Heart right ventricle (tissue), 16 donors: ENCODE results near the gene OR2C3. TPM values are rescaled to one million over a fixed set of nuclear protein-coding genes. Genes with fewer than 3 reads are reported as not detected.

Experiments
- ATAC-seq, 8 donors: fragments of 200-7000 bp; cut with Tn5 transposase; one replicate each; pipeline ENCODE4 v1.9.1; 2020; ENCODE audit warnings: mild to moderate bottlenecking in 8 of 8, moderate library complexity in 8 of 8, moderate number of reproducible peaks in 1 of 8
- DNase-seq, 2 donors: peaks; one replicate each; pipeline ENCODE4 v3.0.0-alpha.2; 2020
- H3K27ac ChIP-seq, 10 donors: fragments of 200-600 bp; sonication (generic) in 2 of 10; one replicate each; pipeline versions ENCODE4 v1.5.0 to v1.8.0; 2020 to 2022; ENCODE audit warnings: mild to moderate bottlenecking in 3 of 10
- H3K27me3 ChIP-seq, 7 donors: fragments of 200-600 bp; one replicate each; pipeline ENCODE4 v1.8.0; 2021 to 2022; ENCODE audit warnings: mild to moderate bottlenecking in 2 of 7
- H3K36me3 ChIP-seq, 9 donors: fragments of 200-600 bp; sonication (generic) in 1 of 9; one replicate each; pipeline versions ENCODE4 v1.5.0 to v1.8.0; 2020 to 2022; ENCODE audit warnings: mild to moderate bottlenecking in 2 of 9
- H3K4me1 ChIP-seq, 9 donors: fragments of 200-600 bp; sonication (generic) in 1 of 9; one replicate each; pipeline versions ENCODE4 v1.5.0 to v1.8.0; 2020 to 2022; ENCODE audit warnings: mild to moderate bottlenecking in 4 of 9
- H3K4me3 ChIP-seq, 10 donors: fragments of 200-600 bp; sonication (generic) in 2 of 10; one replicate each; pipeline versions ENCODE4 v1.5.0 to v1.8.0; 2020 to 2022; ENCODE audit warnings: mild to moderate bottlenecking in 7 of 10, moderate library complexity in 2 of 10
- H3K9me3 ChIP-seq, 11 donors: fragments of 200-600 bp in 10 of 11; sonication (generic) in 2 of 11; one replicate each; pipeline versions ENCODE4 v1.5.0 to v1.8.0; 2013 to 2022; ENCODE audit warnings: mild to moderate bottlenecking in 2 of 11, control low read depth in 1 of 11, moderate library complexity in 1 of 11
- CTCF ChIP-seq, 9 donors: fragments of 200-600 bp; sonication (generic) in 2 of 9; IDR thresholded peaks; one replicate each; pipeline versions ENCODE4 v1.5.0 to v1.8.0; 2021 to 2022; ENCODE audit warnings: antibody characterized with exemption in 9 of 9, mild to moderate bottlenecking in 5 of 9, moderate library complexity in 1 of 9
- WGBS, 2 donors: extraction: QIAGEN DNeasy Blood & Tissue Kit; methylation state at CpG; one replicate each; pipeline ENCODE4 v1.1.7; 2013; ENCODE audit warnings: inconsistent platforms in 1 of 2; 5-methylcytosine and 5-hydroxymethylcytosine counted together
- intact Hi-C, 10 donors: fragments of 100-400 bp; cut with DNase I; formaldehyde crosslinking; loops; one replicate each; pipeline versions ENCODE4 v1.11.1 to v1.14.2; 2022
- polyA plus RNA-seq, 2 donors: library from polyadenylated mRNA; stranded (reverse); fragments of 200-250 nt; gene quantifications; one replicate each; pipeline ENCODE4 v1.2.3, GENCODE V29; 2013
- total RNA-seq, 10 donors: library from RNA; stranded (reverse); fragmentation: NEBNext Ultra II Directional in 3 of 10; extraction: Animal tissue kit (Norgen Biotek cat#: 25700) in 3 of 10; gene quantifications; one replicate each; pipeline versions ENCODE4 v1.2.1 to v1.2.4, GENCODE V29; 2021 to 2023
- donor health status: Arrhythmogenic right ventricular cardiomyopathy.
- donor health status: ischemic (EF 13 %, LVEDD 7.1; RV severe dilation, severe dysfunction).
- donor health status: healthy with polysubstance abuse.
- donor health status: DM: no; HTN: yes; CAD: no.
- donor health status: DM: no; HTN: no; CAD: no.
- donor health status: ischemic (EF 25% LVEDD 6.9; RV normal size, moderate dysfunction).
- donor health status: ischemic (EF 25% LVEDD 5.7; RV mildly dilated, moderate dysfunction).
- donor health status: healthy.
- donor health status: DM: yes; HTN: yes; CAD: no.
- donor health status: Ischemic cardiomyopathy.
- donor health status: ischemic (EF 35%, LVEDD 5.7; RV mildly dilated, moderate dysfunction).
- donor health status: nonischemic (EF 11% LVEDD 7.7; RV severe dilation, severe dysfunction).
- donor health status: DM: yes; HTN: yes; CAD: no.
- donor health status: PGD.
- donor health status: ischemic (EF 29% LVEDD 5.4; RV normal size, mild dysfunction).
- donor health status: nonischemic (EF 23%, LVEDD 6.1; RV moderate dilation, normal function).

Gene OR2C3
- total and polyA plus RNA-seq, 12 donors, result under 0.01 to 0.02 TPM; not detected in 10

- WGBS, 2 donors, result 65 to 70% methylated on average over 3 of the region's 3 CpGs
Measured at GRCh38 chr1:247535402-247535801, 838 bp downstream of the OR2C3 start.

GRCh38 chr1:247531937-247532336 is 4.3 kb downstream of the OR2C3 start:
- WGBS, 2 donors, result 90 to 94% methylated on average over 8 of the region's 8 CpGs
- no peaks in the 10 kb centered on the region for H3K9me3 ChIP-seq
- no peaks in the 10 kb centered on the region for H3K36me3 ChIP-seq
- H3K4me3 ChIP-seq, result no peak overlapping the region
- no peaks in the 10 kb centered on the region for H3K4me1 ChIP-seq
- ATAC-seq (no peak), DNase-seq (no peak)
- peaks cover 0 to 39% (median 16%) of the 10 kb centered on the region in 7 donors for H3K27me3 ChIP-seq
- no peak for TF ChIP-seq CTCF (IDR thresholded peaks at IDR 0.05)
- intact Hi-C loops, result no loop called here
- H3K27ac ChIP-seq, result no peak overlapping the region

More at GRCh38 chr1:247535402-247535801, 838 bp downstream of the OR2C3 start:
- DNase-seq (no peak), ATAC-seq (no peak)
- intact Hi-C loops, result no loop called here
- Histone ChIP-seq H3K27me3 (peaks cover 0 to 22% (median 14%) of the 10 kb centered on the region in 7 donors), H3K36me3 (no peaks in the 10 kb centered on the region), H3K4me3 (no peak overlapping the region), H3K9me3 (peaks cover 0 to 7% (median 0%) of the 10 kb centered on the region in 11 donors), H3K4me1 (no peaks in the 10 kb centered on the region), H3K27ac (no peak overlapping the region)
- TF ChIP-seq CTCF (IDR thresholded peaks at IDR 0.05), result no peak

GRCh38 chr1:247530785-247531184 is 5.5 kb downstream of the OR2C3 start:
- Histone ChIP-seq H3K9me3 (no peaks in the 10 kb centered on the region), H3K36me3 (no peaks in the 10 kb centered on the region), H3K4me3 (peak overlapping the region in 2 of 10 donors; percentile 14 to 41), H3K4me1 (no peaks in the 10 kb centered on the region), H3K27ac (peak overlapping the region in 1 of 10 donors; percentile 53), H3K27me3 (peaks cover 0 to 39% (median 16%) of the 10 kb centered on the region in 7 donors)
- ATAC-seq (peak in 3 of 8 donors; percentile 29 to 37 (median 33)), DNase-seq (no peak)
- intact Hi-C loops, result no loop called here
- no peak for TF ChIP-seq CTCF (IDR thresholded peaks at IDR 0.05)
- 26 to 55% methylated on average over 41 of the region's 41 CpGs for WGBS, 2 donors

- Histone ChIP-seq H3K9me3 (no peaks in the 10 kb centered on the region), H3K4me3 (no peak overlapping the region), H3K27me3 (peaks cover 0 to 39% (median 16%) of the 10 kb centered on the region in 7 donors), H3K36me3 (no peaks in the 10 kb centered on the region), H3K27ac (no peak overlapping the region), H3K4me1 (no peaks in the 10 kb centered on the region)
- TF ChIP-seq CTCF (IDR thresholded peaks at IDR 0.05), result no peak
- WGBS, 2 donors, result 79 to 80% methylated on average over 1 of the region's 1 CpG
- intact Hi-C loops, result no loop called here
- no peak for DNase-seq
- ATAC-seq, result no peak
Measured at GRCh38 chr1:247529771-247530355, 6.4 kb downstream of the OR2C3 start.
